HL-60 (cell line): ENCODE measurements around the gene CCDC184.

Source experiments
- GABPA ChIP-seq: IDR thresholded peaks from 2 replicates; pipeline ENCODE4 v1.6.1; 2012; ENCODE audit warnings: low read depth
- POLR2AphosphoS5 ChIP-seq: IDR thresholded peaks from 2 replicates; pipeline ENCODE4 v1.6.1; 2012; ENCODE audit warnings: low read depth
- REST ChIP-seq: IDR thresholded peaks from 2 replicates; pipeline ENCODE4 v1.6.1; 2012; ENCODE audit warnings: low read depth; ENCODE audit not compliant: insufficient replicate concordance
- SPI1 ChIP-seq: IDR thresholded peaks from 2 replicates; pipeline ENCODE4 v1.6.1; 2012; ENCODE audit warnings: low read depth, mild to moderate bottlenecking, borderline replicate concordance
- TF ChIP-seq, protein P1 (sequence below): IDR thresholded peaks from one replicate; pipeline ENCODE4 v1.5.1; 2011; ENCODE audit warnings: low read length, control low read depth, inconsistent platforms; ENCODE audit not compliant: insufficient read depth

GRCh38 chr12:48164451-48164850 lies 19.0 kb upstream of the CCDC184 start:
- no peak for TF ChIP-seq POLR2AphosphoS5
- TF ChIP-seq, protein P1, sequence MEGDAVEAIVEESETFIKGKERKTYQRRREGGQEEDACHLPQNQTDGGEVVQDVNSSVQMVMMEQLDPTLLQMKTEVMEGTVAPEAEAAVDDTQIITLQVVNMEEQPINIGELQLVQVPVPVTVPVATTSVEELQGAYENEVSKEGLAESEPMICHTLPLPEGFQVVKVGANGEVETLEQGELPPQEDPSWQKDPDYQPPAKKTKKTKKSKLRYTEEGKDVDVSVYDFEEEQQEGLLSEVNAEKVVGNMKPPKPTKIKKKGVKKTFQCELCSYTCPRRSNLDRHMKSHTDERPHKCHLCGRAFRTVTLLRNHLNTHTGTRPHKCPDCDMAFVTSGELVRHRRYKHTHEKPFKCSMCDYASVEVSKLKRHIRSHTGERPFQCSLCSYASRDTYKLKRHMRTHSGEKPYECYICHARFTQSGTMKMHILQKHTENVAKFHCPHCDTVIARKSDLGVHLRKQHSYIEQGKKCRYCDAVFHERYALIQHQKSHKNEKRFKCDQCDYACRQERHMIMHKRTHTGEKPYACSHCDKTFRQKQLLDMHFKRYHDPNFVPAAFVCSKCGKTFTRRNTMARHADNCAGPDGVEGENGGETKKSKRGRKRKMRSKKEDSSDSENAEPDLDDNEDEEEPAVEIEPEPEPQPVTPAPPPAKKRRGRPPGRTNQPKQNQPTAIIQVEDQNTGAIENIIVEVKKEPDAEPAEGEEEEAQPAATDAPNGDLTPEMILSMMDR, result no peak
- TF ChIP-seq REST, result no peak
- TF ChIP-seq SPI1, result no peak
- TF ChIP-seq GABPA, result no peak
